MM.1S (cell line): Measurements from ENCODE around the gene AGAP1.

Experiments
- DNase-seq: peaks from one replicate; pipeline ENCODE4 v3.0.0-alpha.2; 2015
- H2AFZ ChIP-seq: fragments of 300-600 bp; sonication (generic); 2 replicates; pipeline ENCODE4 v1.6.0; 2016; ENCODE audit warnings: antibody characterized with exemption, low read length
- H3F3A ChIP-seq: fragments of 300-600 bp; sonication (generic); 2 replicates; pipeline ENCODE4 v1.6.1; 2016; ENCODE audit warnings: mild to moderate bottlenecking, antibody characterized with exemption, low read length, moderate library complexity, mixed read lengths; ENCODE audit not compliant: insufficient read depth
- H3K27ac ChIP-seq: fragments of 300-600 bp; sonication (generic); 2 replicates; pipeline ENCODE4 v1.5.1; 2016; ENCODE audit warnings: mild to moderate bottlenecking, low read length
- H3K27me3 ChIP-seq: fragments of 300-600 bp; sonication (generic); replicated peaks from 2 replicates; pipeline ENCODE4 v1.6.0; 2016; ENCODE audit warnings: low read length; ENCODE audit not compliant: insufficient read depth
- H3K36me3 ChIP-seq: fragments of 300-600 bp; sonication (generic); replicated peaks from 2 replicates; pipeline ENCODE4 v1.6.1; 2016; ENCODE audit warnings: mild to moderate bottlenecking, low read length, mixed read lengths; ENCODE audit not compliant: insufficient read depth
- H3K4me1 ChIP-seq: fragments of 300-600 bp; sonication (generic); 2 replicates; pipeline ENCODE4 v1.6.1; 2016; ENCODE audit warnings: low read length, mixed read lengths
- H3K4me2 ChIP-seq: fragments of 300-600 bp; sonication (generic); 2 replicates; pipeline ENCODE4 v1.6.0; 2016; ENCODE audit warnings: low read depth, low read length
- H3K4me3 ChIP-seq: fragments of 300-600 bp; sonication (generic); 2 replicates; pipeline ENCODE4 v1.5.1; 2016; ENCODE audit warnings: low read length, mixed read lengths
- H3K79me2 ChIP-seq: fragments of 300-600 bp; sonication (generic); 2 replicates; pipeline ENCODE4 v1.6.1; 2016; ENCODE audit warnings: mixed run types, low read length, mixed read lengths
- H3K9ac ChIP-seq: fragments of 300-600 bp; sonication (generic); 2 replicates; pipeline ENCODE4 v1.6.1; 2016; ENCODE audit warnings: low read length, mixed read lengths
- H3K9me2 ChIP-seq: fragments of 300-600 bp; sonication (generic); replicated peaks from 2 replicates; pipeline ENCODE4 v1.6.1; 2016; ENCODE audit warnings: mild to moderate bottlenecking, low read length, mixed read lengths; ENCODE audit not compliant: insufficient read depth
- H3K9me3 ChIP-seq: fragments of 300-600 bp; sonication (generic); replicated peaks from 2 replicates; pipeline ENCODE4 v1.6.1; 2016; ENCODE audit warnings: mild to moderate bottlenecking, low read length, mixed read lengths; ENCODE audit not compliant: insufficient read depth
- H4K20me1 ChIP-seq: fragments of 300-600 bp; sonication (generic); 2 replicates; pipeline ENCODE4 v1.6.1; 2016; ENCODE audit warnings: mild to moderate bottlenecking, low read length, moderate library complexity, mixed read lengths; ENCODE audit not compliant: insufficient read depth
- EZH2 ChIP-seq: fragments of 300-600 bp; sonication (generic); optimal IDR thresholded peaks from 2 replicates; pipeline ENCODE3; 2017; ENCODE audit warnings: low read depth, mild to moderate bottlenecking, antibody characterized with exemption, low read length, mixed read lengths
- EZH2phosphoT487 ChIP-seq: fragments of 300-600 bp; sonication (generic); IDR thresholded peaks from 2 replicates; pipeline ENCODE4 v1.6.1; 2018; ENCODE audit warnings: antibody characterized with exemption, low read length
- TF ChIP-seq, protein P1 (sequence below): fragments of 300-600 bp; sonication (generic); IDR thresholded peaks from 2 replicates; pipeline ENCODE4 v1.5.1; 2016; ENCODE audit warnings: antibody characterized with exemption, low read length, mixed read lengths

The AGAP1 gene

DNA sequence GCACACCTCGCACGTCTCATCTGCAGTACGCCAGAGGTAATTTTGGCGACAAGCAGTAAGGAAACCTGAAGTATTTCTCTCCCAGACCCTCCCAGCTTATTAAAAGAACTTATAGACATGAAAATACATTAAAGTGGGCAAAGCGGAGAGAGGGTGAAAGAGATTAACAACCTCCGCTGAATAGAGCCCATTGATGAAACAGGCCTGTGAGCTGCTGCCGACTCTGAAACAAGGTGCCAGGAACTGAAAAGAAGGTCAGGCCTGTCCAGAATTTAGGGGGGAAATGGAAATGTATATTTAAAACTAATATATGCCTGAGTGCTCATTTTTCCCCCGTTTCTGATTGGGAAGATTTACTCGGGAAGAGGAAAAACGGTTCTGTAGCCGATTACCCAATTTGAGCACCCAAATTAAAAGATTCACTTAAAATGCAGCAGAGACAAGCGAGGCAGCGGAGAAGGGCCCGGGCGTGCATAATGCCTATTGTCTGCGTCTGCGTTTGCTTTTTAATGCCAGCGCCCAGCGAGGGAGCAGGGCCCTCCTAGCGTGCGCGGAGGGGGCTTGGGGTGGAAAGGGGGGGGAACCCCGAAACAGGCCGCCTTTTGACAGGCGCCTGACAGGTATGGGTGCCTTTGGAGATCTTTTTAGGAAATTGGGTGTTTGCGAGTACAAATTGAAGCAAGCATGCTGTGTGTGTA is 358.1 kb downstream of the AGAP1 start:
- no peak overlapping the region for H3K9ac ChIP-seq
- H3K9me2 ChIP-seq = no peaks in the 10 kb centered on the region
- H3K27ac ChIP-seq = no peak overlapping the region
- no peaks in the 10 kb centered on the region for H3K9me3 ChIP-seq
- no peaks in the 10 kb centered on the region for H3K36me3 ChIP-seq
- no peaks in the 10 kb centered on the region for H3K27me3 ChIP-seq
- TF ChIP-seq, protein P1, sequence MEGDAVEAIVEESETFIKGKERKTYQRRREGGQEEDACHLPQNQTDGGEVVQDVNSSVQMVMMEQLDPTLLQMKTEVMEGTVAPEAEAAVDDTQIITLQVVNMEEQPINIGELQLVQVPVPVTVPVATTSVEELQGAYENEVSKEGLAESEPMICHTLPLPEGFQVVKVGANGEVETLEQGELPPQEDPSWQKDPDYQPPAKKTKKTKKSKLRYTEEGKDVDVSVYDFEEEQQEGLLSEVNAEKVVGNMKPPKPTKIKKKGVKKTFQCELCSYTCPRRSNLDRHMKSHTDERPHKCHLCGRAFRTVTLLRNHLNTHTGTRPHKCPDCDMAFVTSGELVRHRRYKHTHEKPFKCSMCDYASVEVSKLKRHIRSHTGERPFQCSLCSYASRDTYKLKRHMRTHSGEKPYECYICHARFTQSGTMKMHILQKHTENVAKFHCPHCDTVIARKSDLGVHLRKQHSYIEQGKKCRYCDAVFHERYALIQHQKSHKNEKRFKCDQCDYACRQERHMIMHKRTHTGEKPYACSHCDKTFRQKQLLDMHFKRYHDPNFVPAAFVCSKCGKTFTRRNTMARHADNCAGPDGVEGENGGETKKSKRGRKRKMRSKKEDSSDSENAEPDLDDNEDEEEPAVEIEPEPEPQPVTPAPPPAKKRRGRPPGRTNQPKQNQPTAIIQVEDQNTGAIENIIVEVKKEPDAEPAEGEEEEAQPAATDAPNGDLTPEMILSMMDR = no peak
- TF ChIP-seq EZH2 = no peak
- TF ChIP-seq EZH2phosphoT487 = no peak
- H3K79me2 ChIP-seq = no peaks in the 10 kb centered on the region
- no peak overlapping the region for H3K4me3 ChIP-seq
- H3K4me2 ChIP-seq = no peak overlapping the region
- H3K4me1 ChIP-seq = no peaks in the 10 kb centered on the region
- no peaks in the 10 kb centered on the region for H4K20me1 ChIP-seq
- H3F3A ChIP-seq = no peaks in the 10 kb centered on the region
- no peak for DNase-seq
- H2AFZ ChIP-seq = no peak overlapping the region

DNA sequence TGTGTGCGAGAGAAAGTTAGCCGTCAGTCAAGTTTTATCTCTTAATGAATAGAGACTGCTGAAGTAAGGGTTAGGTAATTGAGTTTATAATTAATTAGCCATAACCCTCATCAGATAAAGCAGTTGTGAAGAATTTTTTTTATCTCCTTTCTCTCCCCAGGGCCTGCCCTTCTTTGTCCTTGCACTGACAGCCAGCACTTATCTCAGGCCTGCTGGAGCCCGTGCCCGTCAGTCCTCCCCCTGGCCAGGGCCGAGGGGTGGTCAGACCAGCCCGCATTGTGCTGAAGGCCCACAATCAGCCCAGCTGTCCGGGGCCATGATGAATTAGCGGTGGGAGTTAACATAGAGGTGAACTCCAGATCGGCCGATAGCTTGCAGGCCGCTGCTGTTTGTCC is 358.7 kb downstream of the AGAP1 start:
- no peaks in the 10 kb centered on the region for H4K20me1 ChIP-seq
- no peak overlapping the region for H3K9ac ChIP-seq
- H3K9me3 ChIP-seq = no peaks in the 10 kb centered on the region
- TF ChIP-seq EZH2 (no peak), EZH2phosphoT487 (no peak)
- TF ChIP-seq, protein P1 = no peak
- no peak overlapping the region for H3K4me2 ChIP-seq
- no peak overlapping the region for H2AFZ ChIP-seq
- no peak for DNase-seq
- no peaks in the 10 kb centered on the region for H3K36me3 ChIP-seq
- no peak overlapping the region for H3K27ac ChIP-seq
- no peaks in the 10 kb centered on the region for H3F3A ChIP-seq
- no peaks in the 10 kb centered on the region for H3K27me3 ChIP-seq
- no peaks in the 10 kb centered on the region for H3K4me1 ChIP-seq
- no peak overlapping the region for H3K4me3 ChIP-seq
- no peaks in the 10 kb centered on the region for H3K9me2 ChIP-seq
- H3K79me2 ChIP-seq = no peaks in the 10 kb centered on the region

DNA sequence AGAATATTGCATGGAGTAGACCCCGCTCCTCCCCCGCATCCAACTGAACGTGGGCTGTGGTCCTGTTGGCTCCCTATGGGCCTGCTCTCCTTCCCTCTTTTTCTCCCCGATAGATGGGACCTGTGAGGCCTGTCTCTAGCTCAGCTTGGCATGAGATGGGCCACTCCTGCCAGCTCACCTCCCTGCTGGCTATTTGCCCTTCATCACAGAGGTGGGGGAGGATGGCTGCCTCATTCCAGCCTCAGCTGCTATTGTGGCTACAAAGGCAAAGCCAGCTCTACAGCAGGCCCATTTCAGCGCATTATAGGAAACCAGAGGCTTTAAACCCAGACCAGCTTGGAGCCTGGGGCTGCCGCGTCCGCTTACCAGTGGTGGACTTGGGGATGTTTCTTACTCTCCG is 360.4 kb downstream of the AGAP1 start:
- Histone ChIP-seq H3K4me3 (no peak overlapping the region), H3K27me3 (no peaks in the 10 kb centered on the region), H3K27ac (no peak overlapping the region), H3K36me3 (no peaks in the 10 kb centered on the region), H3K9me3 (no peaks in the 10 kb centered on the region), H3K4me1 (no peaks in the 10 kb centered on the region), H3F3A (no peaks in the 10 kb centered on the region), H3K9ac (no peak overlapping the region), H3K4me2 (no peak overlapping the region), H4K20me1 (no peaks in the 10 kb centered on the region), H3K79me2 (no peaks in the 10 kb centered on the region), H2AFZ (no peak overlapping the region), H3K9me2 (no peaks in the 10 kb centered on the region)
- TF ChIP-seq, protein P1 = no peak
- TF ChIP-seq EZH2 (no peak), EZH2phosphoT487 (no peak)
- DNase-seq = no peak
